WTC11 (cell line): Measurements from ENCODE around the gene ZNF786. TPM values are rescaled to one million over a fixed set of nuclear protein-coding genes. Genes with fewer than 3 reads are reported as not detected.
"Not testable (repeated sequence)": the region's sequence is repeated elsewhere in the genome, so short reads cannot be mapped to it uniquely, and the experiment has no call there.

Experiments
- ATAC-seq: fragments of 200-7000 bp; cut with Tn5 transposase; 2 replicates; pipeline ENCODE4 v1.10.0; 2021; ENCODE audit warnings: mild to moderate bottlenecking, moderate library complexity
- CTCF ChIA-PET: fragments of 300-600 bp; sonication (Branson Sonifier 250); formaldehyde crosslinking; loops from one replicate; lab custom pipeline; 2021; ENCODE audit warnings: antibody characterized with exemption; lab: Charles Lee
- POLR2A ChIA-PET: fragments of 350-600 bp; sonication (Branson Sonifier 250); formaldehyde crosslinking; loops from one replicate; lab custom pipeline; 2021; ENCODE audit warnings: antibody characterized with exemption; lab: Charles Lee
- DNase-seq: peaks from one replicate; pipeline ENCODE4 v3.0.0; 2021; ENCODE audit warnings: low spot score
- H3K27ac Mint-ChIP-seq: 2 replicates; pipeline ENCODE4 v1.8.0; 2021; ENCODE audit warnings: mixed read lengths
- H3K27me3 Mint-ChIP-seq: 2 replicates; pipeline ENCODE4 v1.8.0; 2021; ENCODE audit warnings: low read depth, mild to moderate bottlenecking, moderate library complexity, mixed read lengths
- H3K36me3 Mint-ChIP-seq: 2 replicates; pipeline ENCODE4 v1.8.0; 2021; ENCODE audit warnings: mixed read lengths
- H3K4me1 Mint-ChIP-seq: 2 replicates; pipeline ENCODE4 v1.8.0; 2022; ENCODE audit warnings: mixed read lengths
- H3K4me3 Mint-ChIP-seq: 2 replicates; pipeline ENCODE4 v1.8.0; 2021; ENCODE audit warnings: mild to moderate bottlenecking, moderate library complexity, mixed read lengths
- H3K9me3 Mint-ChIP-seq: 2 replicates; pipeline ENCODE4 v1.8.0; 2021; ENCODE audit warnings: mixed read lengths
- AFF4 ChIP-seq: sonication (generic); formaldehyde crosslinking; IDR thresholded peaks from 2 replicates; pipeline ENCODE4 v1.8.1; 2023; ENCODE audit warnings: mild to moderate bottlenecking, missing genetic modification reagents, borderline replicate concordance
- ATF6 ChIP-seq: sonication (generic); formaldehyde crosslinking; IDR thresholded peaks from 2 replicates; pipeline ENCODE4 v1.8.1; 2023; ENCODE audit warnings: mild to moderate bottlenecking, missing genetic modification reagents
- CDX4 ChIP-seq: fragments of 250-450 bp; sonication (Bioruptor Pico); IDR thresholded peaks from 2 replicates; pipeline ENCODE4 v1.9.0; 2021; ENCODE audit warnings: moderate library complexity, mild to moderate bottlenecking, inconsistent platforms, borderline replicate concordance
- CTCF ChIP-seq: fragments of 200-600 bp; IDR thresholded peaks from 2 replicates; pipeline ENCODE4 v1.8.0; 2022; ENCODE audit warnings: antibody characterized with exemption
- HMGA2 ChIP-seq: fragments of 250-450 bp; sonication (Bioruptor Pico); IDR thresholded peaks from 2 replicates; pipeline ENCODE4 v1.4.0; 2021; ENCODE audit warnings: mild to moderate bottlenecking, moderate library complexity
- HMGXB4 ChIP-seq: sonication (generic); formaldehyde crosslinking; IDR thresholded peaks from 2 replicates; pipeline ENCODE4 v1.8.1; 2023; ENCODE audit warnings: mild to moderate bottlenecking, moderate library complexity, missing genetic modification reagents
- KAT7 ChIP-seq: sonication (generic); formaldehyde crosslinking; IDR thresholded peaks from 2 replicates; pipeline ENCODE4 v1.8.1; 2023; ENCODE audit warnings: missing genetic modification reagents, mild to moderate bottlenecking, borderline replicate concordance
- MAX ChIP-seq: sonication (generic); formaldehyde crosslinking; IDR thresholded peaks from 2 replicates; pipeline ENCODE4 v1.8.0; 2022; ENCODE audit warnings: mild to moderate bottlenecking, missing genetic modification reagents
- PRRX2 ChIP-seq: fragments of 250-450 bp; sonication (Bioruptor Pico); IDR thresholded peaks from 2 replicates; pipeline ENCODE4 v1.8.0; 2021; ENCODE audit warnings: mild to moderate bottlenecking
- RELA ChIP-seq: sonication (generic); formaldehyde crosslinking; IDR thresholded peaks from 2 replicates; pipeline ENCODE4 v1.8.1; 2022; ENCODE audit warnings: missing genetic modification reagents, mild to moderate bottlenecking, borderline replicate concordance
- USF1 ChIP-seq: sonication (generic); formaldehyde crosslinking; IDR thresholded peaks from 2 replicates; pipeline ENCODE4 v1.8.0; 2022; ENCODE audit warnings: mild to moderate bottlenecking, missing genetic modification reagents
- ZMAT4 ChIP-seq: fragments of 250-450 bp; sonication (Bioruptor Pico); IDR thresholded peaks from 2 replicates; pipeline ENCODE4 v1.9.0; 2021; ENCODE audit warnings: mild to moderate bottlenecking
- ZNF138 ChIP-seq: sonication (generic); formaldehyde crosslinking; conservative IDR thresholded peaks from 2 replicates; pipeline ENCODE4 v1.8.1; 2022; ENCODE audit warnings: mild to moderate bottlenecking, moderate library complexity, missing genetic modification reagents
- ZNF281 ChIP-seq: sonication (generic); formaldehyde crosslinking; IDR thresholded peaks from 2 replicates; pipeline ENCODE4 v1.8.0; 2023; ENCODE audit warnings: mild to moderate bottlenecking, missing genetic modification reagents
- ZNF671 ChIP-seq: fragments of 250-450 bp; sonication (Bioruptor Pico); IDR thresholded peaks from 2 replicates; pipeline ENCODE4 v1.8.0; 2021; ENCODE audit warnings: mild to moderate bottlenecking
- total RNA-seq: library from RNA; stranded (reverse); gene quantifications from 3 replicates; pipeline ENCODE4 v1.2.3, GENCODE V29; 2021

The ZNF786 gene
- total RNA-seq, 1 experiment from 2014 or later = 11.4 TPM

- TF ChIP-seq AFF4 (CRISPR knock-in tag) = no peak
- TF ChIP-seq USF1 (CRISPR knock-in tag) = no peak
- TF ChIP-seq RELA (CRISPR knock-in tag) = no peak
- no peak for TF ChIP-seq CTCF
- no peak for TF ChIP-seq PRRX2 (CRISPR knock-in tag)
- no peak for TF ChIP-seq ZNF671 (CRISPR knock-in tag)
- no peak for TF ChIP-seq HMGXB4 (CRISPR knock-in tag)
- no peak for TF ChIP-seq ATF6 (CRISPR knock-in tag)
These were observed 49.2 kb downstream of the ZNF786 start (continued) for GRCh38 chr7:149041350-149041749.

GRCh38 chr7:149038641-149039040 is 51.9 kb downstream of the ZNF786 start:
- peaks cover 22% of the 10 kb centered on the region for H3K9me3 Mint-ChIP-seq
- H3K27ac Mint-ChIP-seq, ATAC-seq, POLR2A ChIA-PET, H3K4me3 Mint-ChIP-seq, DNase-seq, H3K4me1 Mint-ChIP-seq: not testable (repeated sequence)
- peaks cover 13% of the 10 kb centered on the region for H3K36me3 Mint-ChIP-seq
- peaks cover 13% of the 10 kb centered on the region for H3K27me3 Mint-ChIP-seq
- CTCF ChIA-PET = interaction anchor here (0.6 to 1.8 kb wide), 2 partner anchors 33 to 496 kb away, joined by 3 to 4 read pairs; no protein-coding TSS in a partner anchor

- H3K36me3 Mint-ChIP-seq = peaks cover 13% of the 10 kb centered on the region
- POLR2A ChIA-PET = no interaction called here
- CTCF ChIA-PET = interaction anchor here (1.8 kb wide), 1 partner anchor 35 kb away, joined by 3 read pairs; no protein-coding TSS in a partner anchor
- H3K4me1 Mint-ChIP-seq = no peaks in the 10 kb centered on the region
- H3K9me3 Mint-ChIP-seq = peaks cover 22% of the 10 kb centered on the region
- DNase-seq = no peak
- no peak overlapping the region for H3K4me3 Mint-ChIP-seq
- no peak overlapping the region for H3K27ac Mint-ChIP-seq
- H3K27me3 Mint-ChIP-seq = peaks cover 13% of the 10 kb centered on the region
- no peak for ATAC-seq
- no peak for TF ChIP-seq HMGA2 (CRISPR knock-in tag)
- no peak for TF ChIP-seq KAT7
- no peak for TF ChIP-seq ZMAT4 (CRISPR knock-in tag)
- no peak for TF ChIP-seq ZNF281
- no peak for TF ChIP-seq ZNF138
- no peak for TF ChIP-seq MAX (CRISPR knock-in tag)
- no peak for TF ChIP-seq CDX4
These were observed 53.8 kb downstream of the ZNF786 start for GRCh38 chr7:149036676-149037075.
